DND-41 (cell line): ENCODE data around the gene LHX6.

ENCODE experiments used
- ATAC-seq: fragments of 200-7000 bp; cut with Tn5 transposase; 3 replicates; pipeline ENCODE4 v1.9.1; 2021; ENCODE audit warnings: low read depth; ENCODE audit not compliant: insufficient read depth
- DNase-seq: peaks from one replicate; pipeline ENCODE4 v3.0.0-alpha.2; 2020
- H2AFZ ChIP-seq: 2 replicates; pipeline ENCODE4 v1.6.0; 2012; ENCODE audit warnings: low read depth, low read length
- H3K27ac ChIP-seq: 2 replicates; pipeline ENCODE4 v1.5.1; 2012; ENCODE audit warnings: low read length, inconsistent platforms
- H3K27me3 ChIP-seq: fragments of 200-600 bp; sonication (generic); 2 replicates; pipeline ENCODE4 v1.6.0; 2012; ENCODE audit warnings: low read length, mild to moderate bottlenecking, inconsistent platforms; ENCODE audit not compliant: insufficient read depth, poor library complexity
- H3K36me3 ChIP-seq: 2 replicates; pipeline ENCODE4 v1.5.1; 2012; ENCODE audit warnings: low read length, inconsistent platforms; ENCODE audit not compliant: insufficient read depth
- H3K4me1 ChIP-seq: 2 replicates; pipeline ENCODE4 v1.5.1; 2012; ENCODE audit warnings: mild to moderate bottlenecking, low read length; ENCODE audit not compliant: insufficient read depth
- H3K4me2 ChIP-seq: 2 replicates; pipeline ENCODE4 v1.6.0; 2012; ENCODE audit warnings: mild to moderate bottlenecking, moderate library complexity, low read length, inconsistent platforms; ENCODE audit not compliant: insufficient read depth
- H3K4me3 ChIP-seq, 2 experiments: fragments of 200-600 bp in 1 of 2; shearing (Covaris generic) in 1 of 2; 2 replicates each; pipeline ENCODE4 v1.5.1; 2012 to 2016; ENCODE audit warnings: inconsistent platforms in 2 of 2, low read length in 2 of 2, mild to moderate bottlenecking in 2 of 2, low read depth in 1 of 2, moderate library complexity in 1 of 2
- H3K79me2 ChIP-seq: 2 replicates; pipeline ENCODE4 v1.6.0; 2012; ENCODE audit warnings: low read length, inconsistent platforms; ENCODE audit not compliant: insufficient read depth
- H3K9ac ChIP-seq: 2 replicates; pipeline ENCODE4 v1.6.0; 2012; ENCODE audit warnings: low read depth, mild to moderate bottlenecking, inconsistent platforms, low read length, moderate library complexity
- H3K9me3 ChIP-seq: 2 replicates; pipeline ENCODE4 v1.5.1; 2012; ENCODE audit warnings: low read length, moderate library complexity, mild to moderate bottlenecking, inconsistent platforms; ENCODE audit not compliant: insufficient read depth, severe bottlenecking
- H4K20me1 ChIP-seq: 2 replicates; pipeline ENCODE4 v1.6.0; 2012; ENCODE audit warnings: low read length; ENCODE audit not compliant: insufficient read depth
- CTCF ChIP-seq: IDR thresholded peaks from 2 replicates; pipeline ENCODE4 v1.5.1; 2012; ENCODE audit warnings: borderline replicate concordance, low read length, moderate library complexity, mild to moderate bottlenecking; ENCODE audit not compliant: poor library complexity, severe bottlenecking; ENCODE audit errors: extremely low read depth
- EZH2 ChIP-seq: IDR thresholded peaks from 3 replicates; pipeline ENCODE4 v1.6.1; 2012; ENCODE audit warnings: borderline replicate concordance, low read depth, mild to moderate bottlenecking, moderate library complexity, low read length, inconsistent platforms; ENCODE audit not compliant: severe bottlenecking

LHX6 gene

GRCh38 chr9:122205176-122205575, 23.6 kb downstream of the LHX6 start:
- no peak for ATAC-seq
- no peaks in the 10 kb centered on the region for H3K9me3 ChIP-seq
- H3K4me2 ChIP-seq: no peak overlapping the region
- H2AFZ ChIP-seq: no peak overlapping the region
- peaks cover 2% of the 10 kb centered on the region for H3K27me3 ChIP-seq
- H3K79me2 ChIP-seq: no peaks in the 10 kb centered on the region
- H3K36me3 ChIP-seq: no peaks in the 10 kb centered on the region
- TF ChIP-seq EZH2 (no peak), CTCF (no peak)
- no peak overlapping the region for H3K9ac ChIP-seq
- H4K20me1 ChIP-seq: 0 out of 2 replicates have a peak, but pooled peaks cover 3% of the 10 kb centered on the region
- no peak overlapping the region for H3K4me3 ChIP-seq
- H3K27ac ChIP-seq: no peak overlapping the region
- H3K4me1 ChIP-seq: no peaks in the 10 kb centered on the region
- no peak for DNase-seq

- TF ChIP-seq EZH2 (no peak), CTCF (no peak)
- Histone ChIP-seq H4K20me1 (0 out of 2 replicates have a peak, but pooled peaks cover 3% of the 10 kb centered on the region), H3K27me3 (peaks cover under 1% of the 10 kb centered on the region), H2AFZ (no peak overlapping the region), H3K9ac (no peak overlapping the region), H3K4me3 (no peak overlapping the region), H3K36me3 (no peaks in the 10 kb centered on the region), H3K4me1 (no peaks in the 10 kb centered on the region), H3K4me2 (no peak overlapping the region), H3K9me3 (no peaks in the 10 kb centered on the region), H3K27ac (no peak overlapping the region), H3K79me2 (no peaks in the 10 kb centered on the region)
- ATAC-seq (no peak), DNase-seq (no peak)
Observed at GRCh38 chr9:122204491-122204890, 24.3 kb downstream of the LHX6 start.

DNA sequence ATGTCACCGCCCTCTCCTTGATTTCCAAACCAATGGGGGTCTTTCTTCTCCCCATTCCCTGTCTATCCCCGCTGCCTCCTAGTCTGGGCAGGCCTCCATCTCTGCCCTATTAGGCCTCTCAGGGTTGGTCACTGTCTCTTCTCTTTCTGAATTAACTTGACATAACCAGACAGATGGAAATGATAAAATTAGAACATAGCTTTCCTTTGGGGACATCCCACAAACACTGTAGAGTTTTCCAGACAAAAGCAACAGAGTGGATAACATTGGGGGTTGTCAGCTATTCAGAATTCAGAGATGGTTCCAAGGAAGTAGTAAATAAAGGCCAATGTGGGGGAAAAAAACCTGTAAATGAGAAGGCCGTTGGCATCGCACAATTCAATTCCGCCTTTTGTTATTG, 24.7 kb downstream of the LHX6 start:
- no peak overlapping the region for H3K9ac ChIP-seq
- H3K4me3 ChIP-seq: no peak overlapping the region
- H4K20me1 ChIP-seq: 0 out of 2 replicates have a peak, but pooled peaks cover 3% of the 10 kb centered on the region
- H3K4me2 ChIP-seq: no peak overlapping the region
- H3K9me3 ChIP-seq: no peaks in the 10 kb centered on the region
- no peaks in the 10 kb centered on the region for H3K79me2 ChIP-seq
- ATAC-seq: no peak
- H3K4me1 ChIP-seq: no peaks in the 10 kb centered on the region
- H3K27me3 ChIP-seq: no peaks in the 10 kb centered on the region
- H3K27ac ChIP-seq: no peak overlapping the region
- no peak for TF ChIP-seq CTCF
- no peak for TF ChIP-seq EZH2
- no peak overlapping the region for H2AFZ ChIP-seq
- no peak for DNase-seq
- H3K36me3 ChIP-seq: no peaks in the 10 kb centered on the region

DNA sequence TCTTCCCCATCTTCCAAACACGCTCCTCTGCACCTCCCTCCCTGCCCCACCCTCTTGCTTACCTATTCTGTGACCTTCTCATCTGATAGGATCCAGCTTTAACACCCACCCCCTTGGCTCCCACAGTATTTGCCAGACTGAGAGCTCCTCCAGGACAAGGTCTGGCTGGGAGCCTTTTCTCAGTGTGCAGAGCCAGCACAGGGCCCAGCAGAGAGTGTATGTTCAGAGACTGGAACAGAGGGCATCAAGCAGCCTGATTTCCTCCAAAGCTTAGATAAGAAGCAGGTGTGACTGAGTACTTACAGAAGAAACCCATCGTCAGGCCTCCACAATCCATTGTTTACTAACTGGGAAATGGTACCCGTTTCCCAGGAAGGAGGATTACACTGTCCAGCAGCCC, 26.6 kb downstream of the LHX6 start:
- H3K9ac ChIP-seq: no peak overlapping the region
- H3K4me3 ChIP-seq: no peak overlapping the region
- H3K4me2 ChIP-seq: no peak overlapping the region
- no peak for TF ChIP-seq EZH2
- TF ChIP-seq CTCF: no peak
- H3K36me3 ChIP-seq: no peaks in the 10 kb centered on the region
- H3K27me3 ChIP-seq: no peaks in the 10 kb centered on the region
- 0 out of 2 replicates have a peak, but pooled peaks cover 3% of the 10 kb centered on the region for H4K20me1 ChIP-seq
- H3K27ac ChIP-seq: no peak overlapping the region
- no peaks in the 10 kb centered on the region for H3K79me2 ChIP-seq
- no peaks in the 10 kb centered on the region for H3K4me1 ChIP-seq
- DNase-seq: no peak
- no peak overlapping the region for H2AFZ ChIP-seq
- no peaks in the 10 kb centered on the region for H3K9me3 ChIP-seq
- ATAC-seq: no peak
